AG10803 (cell line): ENCODE measurements around the gene SLC47A1.
A peak's percentile ranks its signal among the peaks of the same experiment; 100 is the strongest.
"Not testable (repeated sequence)": the region's sequence is repeated elsewhere in the genome, so short reads cannot be mapped to it uniquely, and the experiment has no call there.

Source experiments
- DNase-seq: peaks from one replicate; pipeline ENCODE4 v3.0.0; 2010; ENCODE audit warnings: low read depth
- H3K4me3 ChIP-seq: 2 replicates; pipeline ENCODE4 v1.5.1; 2011; ENCODE audit warnings: mild to moderate bottlenecking, low read length, control low read depth
- CTCF ChIP-seq: conservative IDR thresholded peaks from 2 replicates; pipeline ENCODE4 v1.5.1; 2011; ENCODE audit warnings: mild to moderate bottlenecking, low read length, control low read depth, inconsistent platforms

Gene SLC47A1

GRCh38 chr17:19573075-19573474 lies 39.4 kb downstream of the SLC47A1 start:
- DNase-seq: no peak
- H3K4me3 ChIP-seq: no peak overlapping the region
- TF ChIP-seq CTCF: no peak

DNA sequence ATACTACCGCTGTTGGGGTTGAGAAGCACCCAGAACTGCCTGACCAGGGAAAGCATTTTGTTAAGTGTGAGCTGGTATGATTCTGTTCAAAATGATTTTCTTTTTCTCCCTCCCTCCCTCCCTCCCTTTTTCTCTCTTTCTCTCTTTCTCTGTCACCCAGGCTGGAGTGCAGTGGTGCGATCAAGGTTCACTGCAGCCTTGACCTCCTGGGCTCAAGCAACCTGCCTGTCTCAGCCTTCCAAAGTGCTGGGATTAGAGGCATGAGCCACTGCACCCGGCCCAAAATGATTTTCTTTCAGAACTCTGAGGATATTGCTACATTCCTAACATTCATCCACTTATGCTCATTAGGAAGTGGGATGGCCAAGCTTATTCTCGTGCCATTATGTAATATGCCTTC lies 41.3 kb downstream of the SLC47A1 start:
- H3K4me3 ChIP-seq: no peak overlapping the region
- TF ChIP-seq CTCF: no peak
- DNase-seq: no peak

DNA sequence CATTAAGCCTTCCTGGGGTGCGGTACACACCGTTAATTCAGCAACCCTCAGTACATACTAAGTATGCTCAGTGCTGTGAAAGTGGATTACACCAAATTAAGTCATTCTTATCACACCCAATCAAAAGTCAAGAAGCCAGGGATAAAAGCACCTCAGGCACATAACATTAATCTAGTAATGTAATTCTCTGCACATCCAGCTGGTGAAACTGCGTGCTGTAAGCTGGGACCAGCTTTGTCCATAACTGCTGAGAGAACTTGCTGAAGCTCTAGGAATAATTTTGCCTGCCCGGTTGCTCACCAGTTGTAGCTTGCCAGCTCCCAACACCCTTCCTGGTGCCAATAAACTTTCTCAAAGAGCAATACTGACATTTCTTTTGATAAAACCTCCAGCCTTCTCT lies 44.9 kb downstream of the SLC47A1 start:
- 0 out of 2 replicates have a peak, but pooled peaks have one; percentile 4 for TF ChIP-seq CTCF
- no peak overlapping the region for H3K4me3 ChIP-seq
- DNase-seq: no peak

DNA sequence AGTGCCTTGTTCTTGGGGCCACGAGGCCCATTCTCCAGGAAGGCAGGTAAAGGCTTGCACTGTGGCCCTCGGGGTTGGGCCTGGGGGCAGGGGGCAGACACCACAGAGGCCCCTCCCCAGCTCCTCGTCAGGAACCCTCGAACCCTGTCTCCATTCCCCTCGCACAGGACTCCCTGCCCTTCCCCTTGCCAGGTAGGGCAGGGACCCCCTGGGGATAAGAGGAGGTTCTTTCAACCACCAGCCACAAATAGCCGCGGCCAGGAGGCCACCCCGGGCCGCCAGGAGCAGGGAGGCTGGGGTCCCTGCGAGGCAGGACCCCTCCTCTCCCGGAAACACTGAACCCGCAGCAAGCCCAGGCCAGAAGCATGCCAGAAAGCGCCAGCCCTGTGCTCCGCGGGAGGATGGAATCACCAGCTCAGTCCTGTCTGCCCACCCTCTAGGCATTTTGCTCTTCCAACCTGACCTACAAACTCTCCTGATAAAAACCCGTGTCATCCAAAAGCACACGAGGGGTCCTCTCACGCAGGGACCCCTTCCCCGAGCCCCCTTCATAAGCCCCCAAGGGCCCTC lies 45.6 kb downstream of the SLC47A1 start:
- DNase-seq: no peak
- no peak overlapping the region for H3K4me3 ChIP-seq
- no peak for TF ChIP-seq CTCF

DNA sequence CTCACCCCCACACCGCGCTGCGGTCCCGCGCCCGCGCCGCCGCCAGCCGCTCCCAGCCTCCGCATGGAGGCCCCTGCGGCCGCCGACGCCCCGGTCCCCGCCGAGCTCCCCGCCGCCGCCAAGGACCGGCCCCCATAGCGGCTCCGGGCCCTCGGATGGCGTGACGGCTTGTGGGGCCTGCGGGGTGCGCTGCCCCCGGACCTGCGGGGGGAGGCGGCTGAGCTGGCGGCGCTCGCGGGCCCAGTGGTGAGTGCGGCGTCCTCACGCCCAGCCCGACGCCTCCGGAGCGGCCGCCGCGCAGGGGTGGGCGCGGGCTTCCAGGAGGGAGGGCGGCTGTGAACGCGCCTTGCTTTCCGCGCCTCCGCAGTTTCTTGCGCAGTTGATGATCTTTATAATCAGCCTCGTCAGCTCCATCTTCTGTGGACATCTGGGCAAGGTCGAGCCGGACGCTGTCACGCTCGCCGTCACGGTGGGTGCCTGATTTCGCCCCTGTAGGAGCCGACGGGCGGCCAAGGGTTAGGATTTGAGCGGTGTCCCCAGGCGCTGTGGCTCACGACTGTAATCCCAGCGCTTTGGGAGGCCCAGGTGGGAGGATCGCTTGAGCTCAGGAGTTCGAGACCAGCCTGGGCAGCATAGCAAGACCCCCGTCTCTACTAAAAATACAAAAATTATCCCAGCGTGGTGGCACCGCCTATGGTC lies 46.4 kb downstream of the SLC47A1 start:
- DNase-seq: no peak
- H3K4me3 ChIP-seq: peak overlapping the region; percentile 26; the same call in 1 of the 2 replicates
- no peak for TF ChIP-seq CTCF

DNA sequence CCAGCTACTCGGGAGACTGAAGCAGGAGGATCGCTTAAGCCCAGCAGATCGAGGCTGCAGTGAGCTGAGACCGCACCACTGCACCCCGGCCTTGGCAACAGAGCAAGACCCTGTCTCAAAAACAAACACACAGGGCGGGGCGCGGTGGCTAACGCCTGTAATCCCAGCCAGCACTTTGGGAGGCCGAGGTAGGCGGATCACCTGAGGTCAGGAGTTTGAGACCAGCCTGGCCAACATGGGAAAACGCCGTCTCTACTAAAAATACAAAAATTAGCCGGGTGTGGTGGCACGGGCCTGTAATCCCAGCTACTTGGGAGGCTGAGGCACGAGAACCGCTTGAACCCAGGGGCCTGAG lies 46.9 kb downstream of the SLC47A1 start:
- not testable (repeated sequence) for DNase-seq, H3K4me3 ChIP-seq

GRCh38 chr17:19582152-19582551 lies 48.5 kb downstream of the SLC47A1 start:
- not testable (repeated sequence) for DNase-seq, H3K4me3 ChIP-seq

GRCh38 chr17:19583871-19584270 lies 50.2 kb downstream of the SLC47A1 start:
- DNase-seq: no peak
- H3K4me3 ChIP-seq: no peak overlapping the region
- no peak for TF ChIP-seq CTCF
